ENCODE results near the gene LARGE1.

The LARGE1 gene

DNA sequence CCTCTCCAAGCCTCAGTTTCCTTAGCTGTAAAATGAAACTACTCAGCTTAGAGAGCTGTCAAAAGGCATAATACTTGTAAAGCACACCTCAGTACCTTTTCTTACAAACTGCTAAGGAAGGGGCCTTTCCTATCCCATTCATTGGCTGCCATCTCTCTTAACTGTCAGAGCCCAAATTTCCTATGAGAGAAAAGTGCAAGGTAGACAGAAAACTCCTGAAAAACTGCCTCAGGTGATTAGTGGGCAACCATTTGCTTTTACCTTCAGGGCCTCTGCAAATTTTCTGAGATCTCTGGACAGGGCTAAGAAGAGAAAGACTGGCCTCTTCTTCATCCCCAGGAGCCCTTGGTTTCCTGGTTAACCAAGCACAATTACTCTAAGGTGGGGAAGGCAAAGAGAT, 13.8 kb downstream of the LARGE1 start:
- TF ChIP-seq, protein P1, sequence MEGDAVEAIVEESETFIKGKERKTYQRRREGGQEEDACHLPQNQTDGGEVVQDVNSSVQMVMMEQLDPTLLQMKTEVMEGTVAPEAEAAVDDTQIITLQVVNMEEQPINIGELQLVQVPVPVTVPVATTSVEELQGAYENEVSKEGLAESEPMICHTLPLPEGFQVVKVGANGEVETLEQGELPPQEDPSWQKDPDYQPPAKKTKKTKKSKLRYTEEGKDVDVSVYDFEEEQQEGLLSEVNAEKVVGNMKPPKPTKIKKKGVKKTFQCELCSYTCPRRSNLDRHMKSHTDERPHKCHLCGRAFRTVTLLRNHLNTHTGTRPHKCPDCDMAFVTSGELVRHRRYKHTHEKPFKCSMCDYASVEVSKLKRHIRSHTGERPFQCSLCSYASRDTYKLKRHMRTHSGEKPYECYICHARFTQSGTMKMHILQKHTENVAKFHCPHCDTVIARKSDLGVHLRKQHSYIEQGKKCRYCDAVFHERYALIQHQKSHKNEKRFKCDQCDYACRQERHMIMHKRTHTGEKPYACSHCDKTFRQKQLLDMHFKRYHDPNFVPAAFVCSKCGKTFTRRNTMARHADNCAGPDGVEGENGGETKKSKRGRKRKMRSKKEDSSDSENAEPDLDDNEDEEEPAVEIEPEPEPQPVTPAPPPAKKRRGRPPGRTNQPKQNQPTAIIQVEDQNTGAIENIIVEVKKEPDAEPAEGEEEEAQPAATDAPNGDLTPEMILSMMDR (IDR thresholded peaks at IDR 0.05; ENCODE audit: low read depth, low read length) = no peak
- H3K4me3 ChIP-seq (ENCODE audit: low read depth, low read length) = no peak overlapping the region

DNA sequence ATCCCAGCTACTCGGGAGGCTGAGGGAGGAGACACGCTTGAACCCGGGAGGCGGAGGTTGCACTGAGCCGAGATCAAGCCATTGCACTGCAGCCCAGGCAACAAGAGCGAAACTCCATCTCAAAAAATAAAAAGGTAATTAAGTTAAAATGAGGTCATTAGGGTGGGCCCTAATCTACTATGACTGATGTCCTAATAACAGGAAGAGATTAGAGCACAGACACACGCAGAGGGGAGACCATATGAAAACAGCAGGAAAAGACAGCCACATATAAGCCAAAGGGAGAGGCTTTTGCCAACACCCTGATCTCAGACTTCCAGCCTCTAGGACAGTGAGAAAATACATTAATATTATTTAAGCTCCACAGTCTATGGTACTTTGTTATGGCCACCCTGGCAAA, 17.3 kb downstream of the LARGE1 start:
- no peak overlapping the region for H3K4me3 ChIP-seq (ENCODE audit: low read depth, low read length)
- TF ChIP-seq, protein P1 (IDR thresholded peaks at IDR 0.05; ENCODE audit: low read depth, low read length) = no peak

DNA sequence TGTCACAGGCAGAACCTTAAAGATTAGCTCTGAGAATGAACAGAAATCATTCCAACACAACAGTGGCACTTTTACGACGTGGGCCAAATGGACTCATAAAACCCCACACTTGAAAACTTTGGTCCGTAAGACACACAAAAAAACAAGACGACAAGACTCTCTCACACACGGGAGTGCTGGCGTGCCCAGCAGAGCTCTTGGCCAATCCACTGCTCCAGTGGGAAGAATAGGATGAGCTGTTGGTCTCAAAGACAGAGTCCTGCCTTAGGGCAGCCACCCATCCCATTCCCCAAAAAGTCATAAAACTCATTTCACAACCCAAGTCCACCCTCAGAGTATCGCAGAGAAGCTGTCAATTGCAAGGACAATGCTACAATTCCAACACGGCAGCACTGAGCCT, 18.2 kb downstream of the LARGE1 start:
- H3K4me3 ChIP-seq (ENCODE audit: low read depth, low read length) = no peak overlapping the region
- TF ChIP-seq, protein P1 (IDR thresholded peaks at IDR 0.05; ENCODE audit: low read depth, low read length) = no peak

DNA sequence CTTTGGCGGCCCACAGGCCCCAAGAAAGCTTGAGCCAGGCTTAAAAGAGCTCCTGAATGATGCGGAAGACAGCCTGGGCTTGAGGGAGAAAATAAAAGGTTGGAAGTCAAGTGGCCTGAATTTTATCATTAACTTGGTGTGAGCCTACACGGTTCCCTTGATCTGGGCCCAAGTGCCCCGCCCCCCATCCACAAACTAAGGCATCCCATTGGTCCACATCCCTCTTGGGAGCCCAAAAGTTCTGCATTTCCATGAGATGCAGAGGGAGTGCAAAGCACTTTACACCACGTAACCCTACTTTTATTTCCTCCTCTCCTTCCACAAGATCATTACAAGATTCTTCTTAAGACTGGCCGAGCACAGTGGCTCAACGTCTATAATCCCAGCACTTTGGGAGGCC, 22.2 kb downstream of the LARGE1 start:
- H3K4me3 ChIP-seq (ENCODE audit: low read depth, low read length) = no peak overlapping the region
- TF ChIP-seq, protein P1 (IDR thresholded peaks at IDR 0.05; ENCODE audit: low read depth, low read length) = no peak

DNA sequence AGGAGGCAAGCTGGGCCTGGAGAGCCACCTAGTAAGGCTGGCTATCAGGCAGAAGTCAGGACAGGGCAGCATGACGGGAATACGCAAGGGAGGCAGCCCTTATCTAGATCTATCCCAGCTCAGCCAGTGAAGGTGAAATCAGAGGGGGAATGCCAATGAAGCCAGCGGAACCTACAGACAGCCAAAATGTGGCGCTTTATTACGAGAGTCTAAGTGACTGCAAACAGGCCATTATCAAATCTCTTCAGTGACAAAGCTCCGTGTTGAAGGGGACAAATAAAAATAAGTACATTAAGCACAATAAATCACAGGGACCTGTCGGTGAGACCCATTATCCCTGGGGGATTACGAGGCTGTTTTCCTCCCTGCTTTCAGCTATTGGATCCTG, 22.8 kb downstream of the LARGE1 start:
- TF ChIP-seq, protein P1 (IDR thresholded peaks at IDR 0.05; ENCODE audit: low read depth, low read length) = no peak
- H3K4me3 ChIP-seq (ENCODE audit: low read depth, low read length) = no peak overlapping the region

DNA sequence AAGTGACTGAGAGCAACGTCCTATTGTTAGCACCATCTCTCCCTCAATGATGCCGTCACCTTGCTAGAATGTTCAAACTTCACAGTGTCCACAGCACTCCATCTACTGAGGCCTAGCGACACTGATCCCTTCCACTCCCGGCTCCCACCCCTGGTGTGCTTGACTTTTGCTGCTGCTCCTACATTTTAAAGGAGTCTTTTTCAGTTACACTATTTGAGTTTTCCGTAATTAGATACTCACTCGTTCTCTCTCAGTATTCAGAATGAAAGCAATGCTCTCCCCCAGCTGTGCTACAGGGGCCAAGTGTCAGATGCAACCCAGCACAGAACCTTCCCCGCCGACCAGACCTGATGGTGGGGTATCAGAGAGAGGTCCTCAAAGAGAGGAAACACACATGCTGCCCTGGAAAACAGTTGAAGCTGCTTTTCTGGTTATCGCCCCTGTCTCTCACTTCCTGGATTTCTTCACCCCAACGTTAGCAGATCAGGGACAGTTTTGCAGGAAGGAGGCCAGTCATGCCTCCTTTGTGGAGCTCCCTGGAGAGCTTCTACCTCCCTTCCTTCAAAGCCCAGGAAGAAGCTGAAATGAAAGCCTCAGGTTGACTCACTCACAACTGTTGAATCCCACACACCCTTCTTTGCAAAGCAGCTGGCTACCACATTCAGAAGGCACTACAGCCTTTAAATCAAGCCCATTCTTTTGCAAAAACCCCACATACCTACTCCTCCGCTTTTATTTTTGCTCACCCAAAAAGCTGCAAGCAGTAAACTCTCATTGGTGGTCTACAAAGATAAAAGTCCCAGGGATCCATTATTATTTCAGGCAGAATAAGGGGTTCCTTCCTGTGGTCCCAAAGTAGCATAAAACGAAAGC, 23.5 kb downstream of the LARGE1 start:
- TF ChIP-seq, protein P1 (IDR thresholded peaks at IDR 0.05; ENCODE audit: low read depth, low read length) = no peak
- H3K4me3 ChIP-seq (ENCODE audit: low read depth, low read length) = no peak overlapping the region

DNA sequence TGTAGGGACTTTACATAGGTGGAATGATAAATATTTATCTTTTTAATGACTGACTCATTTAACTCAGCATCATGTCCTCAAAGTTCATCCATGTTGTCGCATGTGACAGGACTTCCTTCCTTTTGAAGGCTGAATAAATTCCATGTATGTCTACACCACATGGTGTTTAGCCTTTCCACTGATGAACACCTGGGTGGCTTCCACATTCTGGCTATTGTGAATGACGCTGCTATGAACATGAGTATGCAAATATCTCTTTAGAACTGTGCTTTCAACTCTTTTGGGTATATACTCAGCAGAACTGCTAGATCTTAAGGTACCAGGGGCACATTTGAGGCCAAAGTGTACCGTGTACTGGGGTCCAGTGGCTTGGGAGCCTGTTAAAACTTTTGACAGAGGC, 24.1 kb downstream of the LARGE1 start:
- TF ChIP-seq, protein P1 (IDR thresholded peaks at IDR 0.05; ENCODE audit: low read depth, low read length) = no peak
- H3K4me3 ChIP-seq (ENCODE audit: low read depth, low read length) = no peak overlapping the region
